ENCODE results near the gene FYB1.

The FYB1 gene

DNA sequence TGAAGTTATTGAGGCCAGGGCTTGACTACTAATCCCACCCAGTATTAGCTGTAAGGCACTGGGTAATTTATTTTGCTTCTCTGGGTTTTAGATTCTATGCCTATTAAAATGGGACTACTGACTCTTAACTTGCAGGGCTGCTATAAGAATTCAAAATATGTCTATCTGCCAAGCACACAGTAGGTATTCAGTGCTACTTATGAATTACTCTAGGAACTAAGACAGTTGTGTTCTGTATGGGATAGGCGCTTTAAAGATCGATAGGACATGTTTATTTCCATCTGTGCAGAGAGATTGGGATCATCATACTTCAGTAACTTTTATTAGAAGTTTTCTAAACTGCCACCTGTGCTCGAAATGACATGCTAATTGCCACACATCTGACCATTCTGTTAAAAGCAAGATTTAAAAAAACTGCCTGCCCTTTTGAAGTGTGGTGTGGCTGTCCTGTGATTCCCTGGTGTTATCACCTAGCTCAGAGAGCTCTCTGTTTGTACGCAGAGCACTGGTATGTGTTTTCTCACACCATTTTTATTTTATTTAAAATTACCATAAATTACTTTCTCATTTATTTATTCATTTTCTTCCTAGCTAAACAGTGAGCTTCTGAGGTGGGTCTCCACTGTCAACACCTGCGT is 58.7 kb downstream of the FYB1 start:
- DNase-seq (ENCODE audit: low spot score): no peak

DNA sequence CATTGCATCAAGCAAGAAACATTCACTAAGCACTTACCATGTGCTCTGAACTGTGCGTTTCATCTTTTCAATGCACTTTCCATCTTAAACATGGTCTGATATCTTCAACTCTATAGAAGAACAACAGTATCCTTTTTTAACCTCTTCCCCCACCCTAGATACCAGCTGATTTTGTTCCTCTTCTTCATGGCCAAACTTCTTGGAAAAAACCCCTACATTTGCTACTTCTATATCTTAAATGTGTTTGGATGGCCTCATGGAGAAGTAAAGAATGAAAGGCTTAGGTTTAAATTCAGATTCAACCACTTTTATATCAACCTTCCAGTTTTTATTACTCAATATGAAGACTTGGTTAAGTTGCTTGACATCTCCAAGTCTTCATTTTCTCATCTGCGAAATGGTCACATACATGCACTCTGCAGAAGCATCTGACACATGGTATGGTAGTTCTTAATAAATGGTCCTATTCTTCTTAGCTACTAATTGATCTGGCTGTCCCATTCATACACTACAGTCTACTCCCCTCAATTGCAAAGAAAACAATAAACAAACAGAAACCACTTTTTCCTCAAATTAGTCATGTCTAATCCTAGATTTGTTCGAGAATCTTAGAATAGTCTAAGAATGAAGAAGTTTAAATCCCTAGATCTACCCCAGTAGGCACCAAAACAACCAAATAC is 59.4 kb downstream of the FYB1 start:
- DNase-seq (ENCODE audit: low spot score): no peak

GRCh38 chr5:39158786-39159185 is 60.6 kb downstream of the FYB1 start:
- DNase-seq (ENCODE audit: low spot score): no peak

GRCh38 chr5:39158127-39158593 is 61.2 kb downstream of the FYB1 start:
- no peak for DNase-seq (ENCODE audit: low spot score)

DNA sequence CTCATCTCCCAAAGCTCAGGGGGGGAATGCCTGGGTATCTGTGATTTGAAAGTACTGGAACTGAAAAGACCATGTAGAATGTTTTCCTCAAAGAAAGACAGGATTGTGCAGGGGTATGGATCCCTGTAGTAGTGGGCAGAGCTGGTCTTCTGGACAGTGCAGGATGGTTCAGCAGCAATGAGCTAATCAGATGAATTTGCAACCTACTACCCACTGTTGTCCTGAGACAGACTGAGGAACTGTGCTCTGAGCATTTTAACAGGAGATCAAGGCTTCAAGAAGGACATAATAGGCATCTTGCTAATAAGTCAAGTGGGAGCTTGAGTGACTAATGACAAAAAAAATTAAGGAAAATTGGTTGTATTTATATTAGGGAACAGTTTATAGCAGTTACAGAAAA is 61.7 kb downstream of the FYB1 start:
- DNase-seq (ENCODE audit: low spot score): no peak

DNA sequence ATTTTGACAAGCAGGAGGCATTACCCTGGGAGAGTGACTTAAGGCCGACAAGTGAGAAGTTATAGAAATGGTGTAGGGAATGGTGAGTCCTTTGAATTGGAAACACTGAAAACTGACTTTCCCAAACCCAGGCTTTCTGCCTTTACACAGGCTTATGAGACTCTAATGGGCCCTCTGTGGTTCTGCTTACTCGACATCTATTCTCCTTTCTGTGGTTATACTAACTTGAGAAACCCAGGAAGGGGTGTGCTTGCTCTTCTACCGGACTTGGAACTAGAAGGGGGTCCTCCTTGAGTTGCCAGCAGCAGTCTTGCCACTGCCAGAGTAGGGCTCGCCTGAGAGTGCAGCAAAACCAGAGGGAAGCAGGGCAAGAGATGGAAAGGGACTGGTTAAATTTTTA is 63.3 kb downstream of the FYB1 start:
- no peak for DNase-seq (ENCODE audit: low spot score)

- no peak for DNase-seq (ENCODE audit: low spot score)
Measured at GRCh38 chr5:39151745-39152144, 67.6 kb downstream of the FYB1 start.

DNA sequence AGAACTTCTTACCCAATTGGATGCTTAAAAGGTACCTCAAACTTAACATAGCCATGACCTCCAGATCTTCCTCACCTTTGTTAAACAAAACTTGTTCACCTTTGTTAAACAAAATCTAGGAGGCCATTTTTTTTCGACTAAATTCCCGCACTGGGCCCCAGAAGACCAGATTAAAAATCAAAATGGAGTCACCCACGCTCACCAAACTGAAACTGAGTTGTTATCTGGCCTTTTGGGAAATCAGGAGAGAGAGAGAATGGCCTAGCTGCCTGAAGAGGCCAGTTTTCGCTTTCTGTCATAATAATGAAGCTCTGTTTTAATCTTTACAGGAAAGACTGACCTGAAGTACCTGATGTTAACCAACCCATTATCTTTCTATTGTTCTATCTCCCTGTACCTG is 69.4 kb downstream of the FYB1 start:
- DNase-seq (ENCODE audit: low spot score): no peak

DNA sequence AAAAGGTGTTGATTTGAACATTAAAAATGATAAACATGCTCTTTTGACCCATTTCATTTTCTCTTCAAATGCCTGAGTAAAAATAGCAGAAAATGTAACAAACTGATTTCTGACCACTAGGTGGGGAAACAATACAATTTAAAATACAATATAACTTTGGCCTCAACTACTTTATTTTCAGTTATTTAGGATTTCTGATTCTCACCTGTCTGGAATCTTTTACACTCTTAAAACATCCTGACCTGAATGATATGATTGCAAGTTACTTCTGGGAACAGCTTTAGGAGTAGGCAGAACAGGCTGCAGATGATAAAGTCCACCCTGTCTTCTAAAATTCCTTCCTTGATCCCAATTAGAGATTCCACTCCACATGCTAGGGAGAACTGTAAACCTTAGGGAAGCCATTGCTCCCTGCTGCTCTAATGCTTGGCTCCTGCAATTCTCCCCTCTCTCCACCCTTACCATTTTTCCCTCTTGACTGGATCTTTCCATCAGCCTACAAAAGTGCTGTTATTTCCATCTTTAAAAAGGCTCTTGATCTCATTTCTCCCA is 70.3 kb downstream of the FYB1 start:
- DNase-seq (ENCODE audit: low spot score): no peak

- DNase-seq (ENCODE audit: low spot score): no peak
Measured at GRCh38 chr5:39146831-39147540, 72.4 kb downstream of the FYB1 start.

DNA sequence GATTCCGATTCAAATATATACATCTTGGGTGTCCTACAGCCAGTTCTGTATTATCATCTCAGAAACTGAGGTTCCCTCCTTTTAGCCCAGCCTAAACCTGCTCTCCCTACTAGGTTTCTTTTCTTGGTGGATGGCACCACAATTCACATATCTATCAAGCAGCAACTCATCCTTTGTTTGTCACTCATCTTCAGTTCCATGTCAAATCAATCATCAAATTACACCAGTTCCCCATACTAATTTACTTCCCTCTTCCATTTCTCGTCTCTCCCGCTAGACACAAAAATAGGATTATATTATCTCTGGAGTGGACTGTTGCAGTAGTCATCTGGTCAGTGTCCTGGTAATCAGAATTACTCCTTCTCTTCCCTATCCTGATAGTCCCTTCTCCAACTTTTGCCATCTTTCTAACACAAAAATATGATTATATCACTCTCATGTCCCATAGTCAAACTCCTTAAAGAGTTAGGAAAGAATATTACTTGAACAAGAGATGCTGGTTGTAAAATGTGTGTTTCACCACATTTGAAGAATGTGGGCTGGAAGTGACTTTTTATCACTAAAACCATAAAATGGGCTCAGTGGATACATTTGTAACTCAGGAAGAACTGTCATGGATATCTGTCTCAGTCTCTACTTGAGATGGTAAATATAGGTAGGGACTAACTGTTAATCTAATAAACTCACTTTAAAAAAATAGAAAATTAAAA is 76.1 kb downstream of the FYB1 start:
- no peak for DNase-seq (ENCODE audit: low spot score)

DNA sequence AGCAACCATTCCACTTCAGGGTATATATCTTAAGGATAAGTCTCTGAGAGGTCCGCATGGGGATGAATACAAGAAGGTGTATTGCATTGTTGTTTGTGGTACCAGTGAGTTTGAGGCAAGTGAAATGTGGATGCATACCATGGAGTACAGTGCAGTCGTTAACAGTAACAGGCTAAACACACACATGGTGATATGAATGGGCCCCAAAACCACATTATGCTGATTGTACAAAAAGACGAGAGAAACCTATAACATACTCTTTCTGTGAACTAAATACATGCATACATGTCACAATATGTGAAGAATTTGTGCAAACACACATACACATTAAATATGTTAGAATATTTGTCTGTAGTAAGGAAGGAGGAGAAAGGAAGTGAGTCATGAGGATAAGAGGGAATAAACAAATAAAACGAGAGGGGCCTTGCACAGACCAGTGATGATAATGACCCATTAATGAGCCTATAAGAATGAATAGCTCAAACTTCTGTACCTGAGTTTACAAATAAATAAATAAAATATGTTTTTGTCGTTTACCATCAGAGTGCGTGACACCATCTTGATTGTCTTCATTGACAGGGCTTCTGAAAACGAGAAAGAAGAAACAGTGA is 78.7 kb downstream of the FYB1 start:
- no peak for DNase-seq (ENCODE audit: low spot score)

- DNase-seq (ENCODE audit: low spot score): peak; percentile 19
Measured at GRCh38 chr5:39138892-39139291, 80.5 kb downstream of the FYB1 start.

DNA sequence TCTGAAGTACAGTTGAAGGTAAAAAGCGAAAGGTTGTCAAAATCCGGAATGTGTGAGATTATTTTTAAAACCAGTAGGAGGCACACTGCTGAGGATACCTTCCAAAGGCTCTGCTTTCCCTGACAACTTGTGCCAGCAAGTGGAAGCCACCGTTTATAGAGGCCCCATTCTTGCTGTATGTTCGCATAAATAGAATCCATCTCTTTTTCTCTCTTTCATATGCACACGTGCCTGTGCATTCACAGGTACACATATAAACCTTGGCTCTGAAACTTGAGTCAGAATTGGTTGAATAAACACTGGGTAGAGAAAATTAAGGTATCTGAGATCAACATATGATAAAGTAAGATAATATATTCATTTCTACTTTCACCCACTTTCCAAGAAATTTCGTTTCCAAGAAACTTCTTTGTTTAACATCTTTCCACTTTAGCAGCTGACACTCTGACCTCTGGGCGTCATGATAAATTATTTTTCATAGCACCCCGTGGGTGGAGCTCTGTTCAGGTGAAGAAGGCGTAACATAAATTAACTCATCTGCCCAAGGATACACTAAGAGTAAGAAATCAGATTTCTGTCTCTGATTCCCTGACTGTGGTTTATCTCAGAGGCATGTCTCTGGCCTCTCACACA is 81.4 kb downstream of the FYB1 start:
- no peak for DNase-seq (ENCODE audit: low spot score)

- DNase-seq (ENCODE audit: low spot score): no peak
Measured at GRCh38 chr5:39137391-39137790, 82.0 kb downstream of the FYB1 start.

DNA sequence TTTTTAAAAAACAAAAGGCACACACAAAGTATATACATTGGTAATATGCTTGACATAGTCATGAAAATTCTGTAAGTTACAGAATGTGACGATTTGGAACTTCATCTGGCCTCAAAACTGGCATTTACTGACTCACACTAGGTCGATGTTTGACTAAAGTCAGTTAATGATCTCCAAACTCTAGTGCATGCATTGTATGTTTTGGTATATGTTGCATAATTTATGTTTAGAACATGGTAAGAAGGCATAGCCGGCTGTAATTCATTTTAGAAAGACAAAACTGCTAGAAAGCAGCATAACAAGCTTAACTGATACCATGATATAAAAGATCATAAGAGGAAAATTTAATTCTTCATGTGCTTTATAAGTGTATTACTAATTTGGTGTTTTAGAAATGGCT is 86.6 kb downstream of the FYB1 start:
- DNase-seq (ENCODE audit: low spot score): no peak

DNA sequence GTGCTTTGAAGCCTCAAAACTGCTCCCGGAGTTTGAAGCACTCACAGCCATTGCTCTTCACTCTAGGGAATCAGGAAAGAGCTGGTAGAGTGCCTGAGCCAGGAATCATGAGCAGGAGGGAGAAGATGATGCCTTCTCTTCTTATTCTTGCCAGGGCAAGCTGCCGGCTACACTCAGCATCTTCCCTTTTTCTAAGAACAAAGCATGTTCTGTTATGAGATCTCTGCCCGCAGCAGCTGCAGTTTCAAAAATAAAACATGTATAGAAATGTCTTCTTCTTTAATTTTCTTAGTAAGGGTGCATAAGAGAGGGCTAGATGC is 87.3 kb downstream of the FYB1 start:
- DNase-seq (ENCODE audit: low spot score): no peak

- DNase-seq (ENCODE audit: low spot score): no peak
Measured at GRCh38 chr5:39131210-39132127, 87.9 kb downstream of the FYB1 start.

DNA sequence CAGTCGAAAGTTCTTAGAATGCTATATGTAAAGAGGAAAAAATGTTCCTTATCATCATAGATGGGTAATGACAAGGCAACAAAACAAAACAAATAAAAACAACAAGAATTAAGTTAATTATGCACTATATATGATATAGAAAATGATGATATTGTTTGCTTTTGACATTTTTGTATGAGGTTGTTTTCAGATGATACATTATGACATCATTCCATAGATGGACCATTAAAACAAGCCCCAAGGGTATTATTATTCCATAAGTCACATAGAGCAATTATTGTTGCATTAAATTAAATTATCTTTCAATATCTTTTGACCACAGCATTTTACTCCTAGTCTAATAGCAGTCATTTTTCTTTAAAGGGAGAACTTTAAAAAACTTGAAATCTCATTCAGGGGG is 88.6 kb downstream of the FYB1 start:
- DNase-seq (ENCODE audit: low spot score): no peak

- DNase-seq (ENCODE audit: low spot score): no peak
Measured at GRCh38 chr5:39121922-39122321, 97.4 kb downstream of the FYB1 start.

- no peak for DNase-seq (ENCODE audit: low spot score)
Measured at GRCh38 chr5:39121315-39121714, 98.0 kb downstream of the FYB1 start.
